Inflammatory macrophage treated with lipopolysaccharide for 1 hour (primary cell): ENCODE data around the gene AKAP10.
"Not testable (repeated sequence)": the region's sequence is repeated elsewhere in the genome, so short reads cannot be mapped to it uniquely, and the experiment has no call there.

ENCODE experiments used
- DNase-seq, 2 donors: peaks; one replicate each; pipeline ENCODE4 v3.0.0-alpha.2; 2020 to 2022

Gene AKAP10

GRCh38 chr17:19977293-19978208, at the start of gene AKAP10:
Gene AKAP10 (minus strand): TSS chr17:19977828. CDS start chr17:19977679, 149 bp downstream.
- DNase-seq: peak; percentile 79 to 91

GRCh38 chr17:20026960-20027359, 49.3 kb upstream of the AKAP10 start:
- peak; percentile 46 to 49 for DNase-seq

- DNase-seq: no peak
Measured at GRCh38 chr17:20022701-20023100, 45.1 kb upstream of the AKAP10 start.

GRCh38 chr17:20016475-20016992, 38.9 kb upstream of the AKAP10 start:
- DNase-seq: not testable (repeated sequence)

- DNase-seq: no peak
Measured at GRCh38 chr17:20012017-20012536, 34.4 kb upstream of the AKAP10 start.

GRCh38 chr17:20010936-20011335, 33.3 kb upstream of the AKAP10 start:
- DNase-seq: no peak

- peak; percentile 34 to 39 for DNase-seq
Measured at GRCh38 chr17:20010099-20010863, 32.7 kb upstream of the AKAP10 start.

GRCh38 chr17:20009302-20010098, 31.9 kb upstream of the AKAP10 start, which contains the start of gene SPECC1:
Gene SPECC1 (plus strand): TSS chr17:20009359. CDS start chr17:20096652, 87,293 bp downstream.
- peak; percentile 49 to 92 for DNase-seq

GRCh38 chr17:20009052-20009301, 31.3 kb upstream of the AKAP10 start:
- DNase-seq: no peak

- DNase-seq: no peak
Measured at GRCh38 chr17:20008242-20009051, 30.8 kb upstream of the AKAP10 start.

- DNase-seq: peak; percentile 16 to 83
Measured at GRCh38 chr17:19996502-19996901, 18.9 kb upstream of the AKAP10 start.

GRCh38 chr17:19996086-19996485, 18.5 kb upstream of the AKAP10 start:
- DNase-seq: no peak

- peak; percentile 73 to 92 for DNase-seq
Measured at GRCh38 chr17:19992803-19993713, 15.4 kb upstream of the AKAP10 start.

- DNase-seq: no peak
Measured at GRCh38 chr17:19991252-19991885, 13.7 kb upstream of the AKAP10 start.

- DNase-seq: no peak
Measured at GRCh38 chr17:19987897-19988296, 10.3 kb upstream of the AKAP10 start.

- no peak for DNase-seq
Measured at GRCh38 chr17:19986941-19987861, 9.6 kb upstream of the AKAP10 start.

GRCh38 chr17:19979917-19980770, 2.5 kb upstream of the AKAP10 start:
- DNase-seq: peak; percentile 67 to 84

GRCh38 chr17:19978805-19979211, 1.2 kb upstream of the AKAP10 start:
- peak in 1 of 2 donors; percentile 20 for DNase-seq
